ENCODE data around the gene SLC22A2.
A peak's percentile ranks its signal among the peaks of the same experiment; 100 is the strongest.

The SLC22A2 gene

DNA sequence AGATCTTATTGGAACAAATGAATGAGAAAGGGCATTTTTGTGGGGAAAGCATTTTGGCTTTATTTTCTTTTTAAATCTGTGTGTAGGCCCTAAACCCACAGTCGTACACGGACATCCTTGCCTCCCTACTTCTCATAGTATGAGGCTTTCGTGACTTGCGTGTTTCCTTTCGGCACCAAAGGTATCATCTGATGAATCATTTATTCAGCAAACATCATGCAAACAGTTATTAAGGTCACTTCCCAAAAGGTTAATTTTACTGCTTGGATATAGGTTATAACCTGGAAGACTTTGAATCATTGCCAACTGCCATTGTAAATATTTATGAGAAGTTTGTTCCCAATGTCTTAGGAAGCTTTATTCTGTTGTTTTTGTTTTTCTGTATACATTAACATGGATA is 15.1 kb upstream of the SLC22A2 start:
- DNase-seq (ENCODE audit: low spot score), result no peak

DNA sequence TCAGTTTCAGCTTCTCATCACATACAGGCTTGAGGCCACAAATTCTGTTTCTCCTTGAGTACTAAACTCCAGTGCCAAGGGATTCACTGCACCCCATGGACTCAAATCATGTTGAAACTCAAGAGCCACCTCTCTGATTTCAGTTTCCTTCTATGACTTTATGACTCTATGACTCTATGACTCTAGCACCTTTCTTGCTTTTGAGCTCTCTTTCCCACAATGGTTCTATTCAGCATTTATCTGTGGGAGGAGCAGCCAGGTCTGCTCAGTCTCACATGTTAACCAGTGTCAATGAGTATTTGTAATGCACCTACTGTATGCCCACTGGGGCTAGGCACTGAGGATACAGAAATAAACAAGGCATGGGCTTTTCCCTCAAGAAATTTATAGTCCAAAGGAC is 14.6 kb upstream of the SLC22A2 start:
- no peak for DNase-seq (ENCODE audit: low spot score)

DNA sequence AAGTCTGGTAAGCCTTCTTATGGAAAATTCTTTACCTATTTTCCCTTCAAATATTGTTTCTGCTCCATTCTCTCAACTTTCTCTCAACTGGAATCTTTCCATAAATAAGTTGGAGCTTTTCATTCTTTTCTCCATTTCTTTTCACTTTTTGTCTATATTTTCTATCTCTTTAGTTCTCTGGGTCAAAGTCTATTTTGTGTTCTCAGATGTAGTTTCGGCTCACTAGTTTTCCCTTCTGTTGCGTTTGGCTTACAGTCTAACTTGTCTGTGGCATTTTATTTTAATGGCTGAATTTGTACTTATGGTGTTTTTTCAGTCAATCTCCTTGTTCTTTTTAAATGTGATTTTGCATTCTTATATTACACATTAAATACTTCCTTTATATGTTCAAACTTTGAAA is 14.1 kb upstream of the SLC22A2 start:
- DNase-seq (ENCODE audit: low spot score), result no peak

GRCh38 chr6:160270347-160270746 is 11.7 kb upstream of the SLC22A2 start:
- DNase-seq (ENCODE audit: low spot score), result no peak

GRCh38 chr6:160269771-160270170 is 11.2 kb upstream of the SLC22A2 start:
- DNase-seq (ENCODE audit: low spot score), result no peak

DNA sequence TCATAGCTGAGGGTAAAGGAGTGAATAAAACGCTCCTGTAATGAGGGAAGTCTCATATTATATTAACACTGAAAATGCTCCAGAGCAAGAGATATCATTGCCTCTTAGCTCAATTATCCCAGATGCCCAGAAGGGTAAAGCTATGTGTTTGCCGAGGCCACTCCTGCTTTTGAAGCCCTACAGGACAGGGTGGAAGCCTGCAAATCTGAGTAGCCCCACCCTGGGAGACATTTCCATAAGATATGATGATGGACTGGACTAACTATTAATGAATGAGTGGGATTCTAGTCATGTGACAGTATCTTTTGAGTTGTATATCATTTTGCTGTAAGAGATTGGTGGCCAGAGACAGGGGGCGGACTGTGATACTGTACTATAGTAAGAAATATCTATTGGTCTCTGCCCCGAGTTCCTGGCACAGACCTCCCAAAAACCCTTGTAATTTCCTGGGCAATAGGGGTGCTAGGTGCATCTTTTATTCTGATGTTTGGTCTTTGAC is 10.5 kb upstream of the SLC22A2 start:
- DNase-seq (ENCODE audit: low spot score), result no peak

GRCh38 chr6:160267102-160267501 is 8.5 kb upstream of the SLC22A2 start:
- DNase-seq (ENCODE audit: low spot score), result peak; percentile 18

DNA sequence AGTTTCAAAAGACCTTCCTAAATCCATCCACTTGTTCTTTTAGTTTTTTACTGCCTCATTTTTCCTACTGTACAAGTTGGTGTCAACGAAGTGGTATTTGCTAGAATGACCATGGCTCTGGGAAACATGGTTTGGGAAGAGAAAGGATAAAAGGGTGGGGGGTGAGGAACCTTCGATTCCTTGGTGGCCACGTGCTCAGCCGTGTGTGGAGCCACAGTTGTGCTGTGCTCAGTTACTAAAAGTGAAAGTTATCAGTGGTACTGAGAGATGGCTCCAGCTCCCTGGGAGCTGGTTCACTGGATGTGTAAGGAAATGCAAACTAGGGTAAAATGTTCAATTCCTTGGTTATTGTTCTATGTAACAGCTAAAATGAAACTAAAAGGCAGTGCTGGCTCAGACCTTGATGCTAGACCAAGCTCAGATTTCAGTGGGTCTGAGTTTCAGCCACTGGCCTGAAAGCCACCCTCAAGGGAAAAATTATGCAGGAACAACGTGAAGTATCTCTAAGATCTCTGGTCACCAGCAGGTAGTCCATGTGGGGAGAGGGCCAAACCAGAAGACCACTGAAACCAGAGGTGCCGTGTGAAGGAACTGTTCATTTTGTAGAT is 7.4 kb upstream of the SLC22A2 start:
- no peak for DNase-seq (ENCODE audit: low spot score)

DNA sequence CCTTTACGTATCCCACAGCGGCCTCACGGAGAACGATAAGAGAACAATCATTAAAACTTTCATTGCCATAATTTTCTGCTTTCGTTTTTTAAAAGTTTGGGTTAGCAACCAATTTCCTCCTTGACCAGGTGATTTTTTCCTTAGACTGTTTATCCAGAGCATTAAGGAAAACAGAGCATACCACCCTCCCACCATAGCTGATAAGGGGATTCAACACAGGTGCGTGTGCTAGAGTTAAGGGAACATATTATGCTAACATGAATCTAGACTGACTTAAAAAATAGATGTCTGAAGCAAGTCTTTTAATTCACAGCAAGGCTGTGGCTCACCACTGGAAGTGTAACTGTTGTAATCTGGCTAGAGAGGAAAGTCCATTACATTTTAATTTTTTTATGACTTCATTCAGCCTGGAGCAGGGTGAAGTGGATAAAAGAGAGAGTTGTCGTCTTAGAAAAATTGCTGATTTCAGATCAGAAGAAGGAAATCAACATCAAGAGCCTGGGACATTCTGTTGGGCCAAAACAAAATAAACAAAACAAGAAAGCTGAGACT is 5.5 kb upstream of the SLC22A2 start:
- no peak for DNase-seq (ENCODE audit: low spot score)

DNA sequence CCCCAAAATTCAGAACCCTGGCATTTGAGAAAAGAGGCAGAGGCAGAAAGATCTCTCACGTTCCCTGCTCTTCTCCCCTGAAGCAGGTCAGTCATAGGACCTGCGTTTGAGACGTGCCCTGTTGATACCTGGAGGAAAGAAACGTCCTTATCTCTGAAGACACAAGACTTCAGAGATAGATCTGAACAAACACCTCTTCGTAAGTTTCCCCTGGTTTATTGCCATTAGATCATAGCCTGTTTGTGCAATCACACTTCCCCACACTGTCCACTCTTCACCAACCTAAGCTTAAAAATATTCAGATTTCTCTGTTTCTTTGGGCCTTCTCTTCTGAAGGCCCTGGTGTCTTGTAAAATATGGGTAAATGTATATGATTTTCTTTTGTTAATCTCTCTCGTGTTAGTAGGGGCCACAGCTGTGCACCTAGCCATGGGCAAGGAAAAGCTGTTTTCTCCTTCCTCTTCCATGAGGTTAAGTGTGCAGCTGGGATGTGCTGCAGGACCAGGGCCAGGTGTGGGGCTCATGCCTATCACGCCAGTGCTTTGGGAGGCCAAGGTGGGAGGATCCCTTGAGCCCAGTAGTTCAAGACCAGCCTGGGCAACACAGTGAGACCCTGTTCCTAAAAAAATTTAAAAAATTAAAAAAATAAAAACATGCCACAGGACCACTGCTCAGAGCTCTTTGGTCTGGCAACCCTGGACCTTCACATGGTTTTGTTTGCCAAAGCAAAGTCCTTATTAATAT is 4.7 kb upstream of the SLC22A2 start:
- peak; percentile 37 for DNase-seq (ENCODE audit: low spot score)

GRCh38 chr6:160261991-160262680 is 3.5 kb upstream of the SLC22A2 start:
- peak; percentile 87 for DNase-seq (ENCODE audit: low spot score)

DNA sequence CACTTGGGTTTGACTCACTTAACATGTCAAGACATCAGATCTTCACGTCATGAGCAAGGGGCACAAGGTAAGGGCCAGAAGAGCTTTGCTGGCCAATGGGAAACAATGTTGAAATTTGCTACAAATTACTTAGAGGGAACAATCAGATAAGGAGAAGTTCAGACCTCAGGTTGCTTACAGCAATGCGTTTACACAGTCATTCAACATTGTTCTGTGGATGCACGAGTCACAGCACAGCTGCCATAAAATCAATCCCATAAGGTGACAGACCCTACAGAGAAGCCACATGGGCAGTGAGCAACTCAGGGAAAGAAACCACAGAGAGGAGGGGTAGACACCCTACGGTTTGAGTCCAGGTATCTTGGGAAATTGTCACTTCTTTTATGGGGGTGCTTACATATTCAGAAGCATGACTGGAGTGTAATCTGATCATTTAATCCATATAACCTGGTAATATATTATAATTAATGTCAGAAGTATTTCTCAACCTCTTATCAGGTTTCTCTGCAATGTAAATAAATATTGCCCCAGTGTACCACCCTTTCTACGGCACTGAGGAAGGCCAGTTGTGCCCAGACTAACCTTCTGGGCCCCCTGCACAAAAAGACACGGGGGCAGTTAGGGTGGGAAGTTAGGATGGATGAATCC is 2.3 kb upstream of the SLC22A2 start:
- no peak for DNase-seq (ENCODE audit: low spot score)

DNA sequence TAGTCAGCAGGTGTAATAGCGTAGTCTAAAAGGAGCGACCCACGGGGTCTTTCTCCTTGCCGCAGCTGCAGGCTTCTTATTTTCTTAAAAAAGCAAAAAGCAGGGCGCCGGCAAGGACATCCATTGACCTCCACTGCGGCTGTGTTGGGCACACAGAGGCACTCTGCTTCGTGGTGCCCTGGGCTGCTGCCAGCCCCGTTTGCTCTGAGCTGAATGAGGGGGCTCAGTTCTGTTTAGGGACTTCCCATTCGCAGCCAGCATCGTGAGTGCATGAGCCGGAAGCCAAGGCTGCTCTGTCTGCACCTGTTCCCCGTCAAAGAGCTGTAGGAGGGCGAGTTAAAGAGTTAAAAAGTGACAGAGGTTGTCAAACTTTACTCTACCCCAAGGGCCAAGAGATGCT is 1.7 kb upstream of the SLC22A2 start:
- no peak for DNase-seq (ENCODE audit: low spot score)

DNA sequence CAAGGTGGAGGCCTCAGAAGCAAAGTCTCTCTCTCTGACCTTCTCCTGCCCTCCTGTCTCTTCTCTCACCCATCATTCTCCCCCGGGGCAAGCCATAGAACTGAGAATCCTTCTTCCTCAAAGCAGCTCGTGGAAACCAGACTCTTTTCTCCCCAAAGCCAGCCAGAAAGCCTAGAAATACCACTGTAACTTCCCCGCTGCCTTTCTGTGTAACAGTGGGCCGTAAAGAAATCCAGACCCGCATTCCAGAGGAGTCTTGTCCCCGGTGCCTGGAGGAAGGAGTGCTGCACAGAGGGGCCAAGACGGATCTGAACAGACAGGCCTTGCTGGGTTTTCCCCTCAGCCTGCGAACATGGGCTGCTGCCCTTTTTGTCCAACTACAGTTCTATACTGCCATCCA is 977 bp upstream of the SLC22A2 start:
- no peak for DNase-seq (ENCODE audit: low spot score)

GRCh38 chr6:160259143-160259425 is 463 bp upstream of the SLC22A2 start:
- DNase-seq (ENCODE audit: low spot score), result no peak

DNA sequence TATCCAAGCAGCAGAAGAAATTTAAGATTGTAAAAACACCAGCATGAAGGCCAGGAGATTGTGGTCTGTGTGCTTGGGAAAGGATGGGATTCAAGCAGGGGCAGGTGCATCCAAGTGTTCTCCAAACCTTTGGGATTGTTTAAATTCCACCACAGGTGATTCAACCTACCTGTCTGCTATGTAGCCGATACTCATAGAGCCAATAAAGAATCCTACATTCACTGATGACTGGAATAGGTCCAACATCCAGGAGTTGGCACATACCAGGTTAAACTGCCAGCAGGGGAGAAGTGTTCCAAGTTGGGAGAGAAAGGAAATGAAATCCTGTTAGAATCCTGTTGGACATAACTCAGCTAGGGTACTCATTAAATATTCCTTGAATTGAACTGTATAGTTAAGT is 2.2 kb downstream of the SLC22A2 start:
- no peak for DNase-seq (ENCODE audit: low spot score)

GRCh38 chr6:160254467-160255312 is 3.9 kb downstream of the SLC22A2 start:
- DNase-seq (ENCODE audit: low spot score), result no peak

GRCh38 chr6:160253714-160254113 is 4.9 kb downstream of the SLC22A2 start:
- peak; percentile 71 for DNase-seq (ENCODE audit: low spot score)

GRCh38 chr6:160253292-160253691 is 5.3 kb downstream of the SLC22A2 start:
- DNase-seq (ENCODE audit: low spot score), result peak; percentile 59

DNA sequence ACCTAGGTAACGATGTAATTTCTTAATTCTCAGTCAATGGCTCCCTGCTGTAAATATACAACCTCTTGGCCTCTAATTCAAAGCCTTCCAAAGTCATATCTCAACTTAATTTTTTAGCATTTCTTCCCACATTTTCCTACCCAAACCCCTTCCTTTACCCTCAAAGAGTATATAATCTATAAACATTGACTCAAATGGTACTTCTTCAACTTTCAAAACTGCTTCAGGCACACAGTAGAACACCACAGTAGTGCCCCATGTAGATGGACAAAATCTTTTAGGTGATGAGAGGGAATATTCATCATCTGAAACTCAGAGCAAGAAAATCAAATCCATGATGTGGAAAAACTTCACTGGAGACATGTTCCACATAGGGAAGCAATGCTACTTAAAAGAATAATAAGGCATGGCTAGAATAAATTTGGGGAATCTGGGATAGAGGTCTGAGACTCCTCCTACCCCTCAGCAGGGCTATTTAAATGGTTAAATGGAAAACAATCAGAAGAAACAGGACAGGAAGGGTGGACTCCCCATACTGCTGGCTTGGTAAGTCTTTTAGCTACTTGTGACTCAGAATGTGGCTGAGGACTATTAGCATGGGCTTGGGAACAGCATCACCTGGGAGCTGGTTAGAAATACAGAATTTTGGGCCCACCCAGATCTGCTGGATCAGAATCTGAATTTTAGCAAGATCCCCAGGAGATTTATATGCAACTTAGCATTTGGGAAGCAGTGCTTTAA is 6.4 kb downstream of the SLC22A2 start:
- no peak for DNase-seq (ENCODE audit: low spot score)

DNA sequence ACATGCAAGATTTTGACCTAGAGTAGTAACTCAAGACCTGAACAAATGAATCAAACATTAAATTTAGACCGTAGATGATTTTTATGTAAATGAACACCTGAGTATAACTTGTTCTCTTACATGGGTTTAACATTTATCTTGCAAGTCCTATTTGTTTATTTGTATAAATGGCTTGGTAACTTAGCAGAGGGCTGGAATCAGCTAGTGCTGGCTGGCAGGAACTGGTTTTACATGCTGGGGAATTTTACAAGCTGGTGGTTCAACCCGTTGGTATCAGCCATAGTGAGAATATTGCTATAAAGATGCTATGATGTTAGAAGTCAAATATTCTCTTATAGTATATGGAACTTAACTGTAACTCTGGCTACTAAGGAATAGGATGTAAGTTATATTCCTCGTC is 8.9 kb downstream of the SLC22A2 start:
- no peak for DNase-seq (ENCODE audit: low spot score)

All from hematopoietic multipotent progenitor cell treated with erythropoietin and hydrocortisone succinate and interleukin-3 and kit ligand, for 17 days (in vitro differentiated cells).